Hematopoietic multipotent progenitor cell treated with erythropoietin and hydrocortisone succinate and interleukin-3 and kit ligand, for 8 days (in vitro differentiated cells): ENCODE results near the gene NPPA.
"Not testable (repeated sequence)": the region's sequence is repeated elsewhere in the genome, so short reads cannot be mapped to it uniquely, and the experiment has no call there.

ENCODE experiments used
- DNase-seq: peaks from one replicate; pipeline ENCODE4 v3.0.0-alpha.2; 2015

Gene NPPA

DNA sequence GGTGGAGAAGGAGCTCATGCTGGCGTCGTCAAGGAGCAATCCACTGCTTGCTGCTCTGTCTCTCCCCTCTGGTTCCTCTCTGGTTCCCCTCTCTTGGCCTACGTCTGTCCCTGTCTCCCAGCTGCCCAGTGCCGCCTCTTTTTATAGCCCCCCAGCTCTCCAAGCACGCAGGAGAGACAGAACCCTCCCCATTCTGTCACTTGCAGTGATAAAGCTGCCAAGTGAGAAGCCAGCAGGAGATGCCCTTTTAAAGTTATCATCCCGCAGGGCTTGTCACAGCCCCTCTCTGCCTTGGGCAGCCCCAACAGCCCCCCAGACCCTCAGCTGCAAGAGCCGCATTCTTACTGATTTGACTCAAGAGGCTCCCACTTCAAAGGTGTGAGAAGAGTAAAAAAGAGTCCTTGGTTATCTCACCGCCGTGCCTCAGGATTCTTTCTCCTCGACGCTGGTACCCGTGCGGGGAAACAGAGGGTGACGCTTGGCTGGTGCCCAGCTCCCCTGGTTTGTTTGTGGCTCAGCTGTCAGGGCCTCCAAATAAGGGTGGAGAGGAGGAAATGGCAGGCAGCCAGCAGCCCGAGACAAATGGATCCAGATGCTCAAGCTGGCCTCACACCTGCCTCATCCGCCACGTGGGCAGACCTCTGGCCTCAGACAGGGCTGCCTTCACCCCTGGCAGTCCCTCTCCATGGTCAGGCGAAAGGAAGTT is at the start of gene NPPA:
TSS of gene NPPA (minus strand) at position 117 of the 706 bp plus-strand sequence. CDS start at position 18, 99 bp downstream.
- DNase-seq: peak; percentile 33

- not testable (repeated sequence) for DNase-seq
Measured at GRCh38 chr1:11894501-11894900, 46.9 kb upstream of the NPPA start.

DNA sequence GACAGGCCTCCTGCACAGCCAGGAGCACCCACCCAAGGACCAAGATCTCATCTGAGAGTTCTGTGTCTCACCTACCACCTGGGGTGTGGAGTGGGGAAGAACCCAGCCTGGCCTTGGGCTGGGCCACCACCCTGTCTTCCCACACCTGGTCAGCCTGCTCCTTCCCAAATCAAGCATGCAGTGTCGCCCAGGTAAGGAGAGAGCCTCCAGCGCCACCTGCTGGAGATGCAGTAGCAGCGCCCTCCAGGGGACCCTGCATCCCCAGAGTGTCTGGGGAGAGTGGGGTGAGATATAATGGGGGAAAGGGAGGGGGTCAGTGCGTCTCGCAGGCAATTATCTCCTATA is 46.3 kb upstream of the NPPA start:
- peak; percentile 73 for DNase-seq

GRCh38 chr1:11891433-11892186 is 44.0 kb upstream of the NPPA start:
- no peak for DNase-seq

DNA sequence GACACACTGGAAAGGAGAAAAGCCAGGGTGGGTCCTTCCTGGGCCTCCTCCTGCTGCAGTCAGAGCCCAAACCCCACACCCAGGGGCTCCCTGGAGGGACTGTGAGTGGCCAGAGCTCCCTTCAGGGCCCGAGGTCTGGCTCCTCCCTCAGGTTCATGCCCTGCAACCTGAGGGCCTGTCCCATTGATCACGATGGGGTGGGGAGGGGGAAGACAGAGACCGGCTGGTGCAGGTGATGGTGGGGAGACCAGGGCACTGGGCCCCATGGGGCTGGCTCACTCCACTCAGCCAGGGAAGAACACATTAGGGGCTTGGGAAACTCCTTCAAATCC is 41.3 kb upstream of the NPPA start:
- DNase-seq: no peak

- no peak for DNase-seq
Measured at GRCh38 chr1:11888206-11888876, 40.8 kb upstream of the NPPA start.

- DNase-seq: no peak
Measured at GRCh38 chr1:11887666-11888007, 40.1 kb upstream of the NPPA start.

DNA sequence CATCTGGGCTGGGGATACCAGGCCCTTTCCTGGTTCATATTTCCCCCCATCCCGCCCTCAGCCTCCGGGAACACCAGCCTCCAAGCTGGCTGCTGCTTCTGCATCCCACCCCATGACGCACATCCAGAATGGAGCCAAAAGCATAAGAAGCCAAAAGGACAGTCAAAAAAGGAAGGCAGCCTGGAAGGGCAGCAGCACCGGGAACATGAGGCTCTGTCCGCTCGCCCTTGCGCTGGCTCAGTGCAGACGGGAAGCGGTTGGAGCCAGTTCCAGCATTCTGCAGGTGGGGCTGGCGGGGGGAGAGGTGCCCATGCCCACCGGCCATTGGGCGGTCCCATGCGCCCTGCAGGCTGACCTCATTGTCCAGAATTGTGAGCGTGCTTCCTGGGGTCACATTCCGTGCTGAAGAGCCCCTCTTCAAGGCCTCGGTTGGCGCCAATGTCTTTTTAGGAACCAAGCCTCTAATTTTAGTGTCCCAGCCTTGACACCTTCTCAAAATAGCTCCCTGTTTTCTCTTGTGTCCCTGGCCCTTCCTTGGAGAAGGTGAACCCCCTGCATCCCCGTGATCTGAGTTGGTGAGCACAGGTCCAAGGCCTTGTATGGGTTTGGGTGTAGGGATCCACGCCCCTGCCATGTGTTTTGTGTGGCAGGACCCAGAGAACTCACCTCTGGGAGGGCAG is 39.5 kb upstream of the NPPA start:
- DNase-seq: no peak

DNA sequence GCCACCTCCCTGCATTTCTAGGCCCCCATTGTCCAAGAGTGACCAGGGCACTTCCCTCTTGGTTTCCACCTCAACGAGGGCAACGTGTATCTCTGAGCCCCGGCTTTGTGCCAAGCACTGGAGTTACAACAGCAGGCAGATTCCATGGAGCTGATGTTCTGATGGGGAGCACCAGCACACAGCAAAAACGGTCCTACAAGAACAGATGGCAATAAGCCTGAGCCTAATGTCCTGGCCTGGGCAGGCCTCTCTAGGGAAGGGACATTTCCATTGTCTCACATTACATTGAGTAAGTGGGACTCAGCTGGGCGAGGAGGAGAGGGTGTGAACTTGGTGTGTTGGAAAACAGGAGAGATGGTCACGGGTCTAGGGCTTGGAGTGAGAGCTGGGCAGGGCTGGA is 38.3 kb upstream of the NPPA start:
- DNase-seq: no peak

DNA sequence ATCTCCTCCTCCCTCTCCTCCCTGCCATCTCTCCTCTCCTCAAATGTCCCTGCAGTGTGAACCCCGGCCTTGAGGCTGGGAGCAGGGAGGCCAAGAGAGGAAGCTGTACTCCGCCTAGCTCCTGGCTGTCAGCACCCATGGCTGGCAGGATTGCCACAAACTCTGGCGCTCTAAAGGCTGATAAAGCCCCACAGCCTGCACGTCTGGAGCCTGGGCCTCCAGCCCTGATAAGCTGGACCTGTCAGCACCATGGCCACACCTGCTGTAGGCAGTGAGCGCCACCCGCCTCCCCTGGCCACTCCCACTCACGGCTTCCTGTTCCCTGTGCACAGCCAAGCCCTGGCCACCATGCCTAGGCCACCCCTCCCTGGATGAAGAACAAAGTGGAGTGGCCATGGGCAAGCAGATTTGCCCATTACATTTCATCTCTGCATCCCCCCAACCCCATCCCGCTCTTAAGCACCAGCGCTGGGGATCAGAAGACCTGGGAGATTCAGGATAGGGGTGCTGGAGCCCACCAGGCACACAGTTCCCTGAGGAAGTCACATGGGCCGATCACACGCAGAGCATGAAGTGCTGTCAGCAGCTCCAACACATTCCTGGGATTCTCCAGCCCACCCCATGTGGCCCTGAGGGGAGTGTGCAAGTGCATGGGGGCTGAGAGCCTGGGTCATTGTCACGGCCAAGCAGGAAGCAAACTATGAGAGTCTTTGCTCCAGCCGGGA is 35.4 kb upstream of the NPPA start:
- DNase-seq: peak; percentile 98

- peak; percentile 44 for DNase-seq
Measured at GRCh38 chr1:11881749-11882441, 34.3 kb upstream of the NPPA start.

GRCh38 chr1:11880911-11881748 is 33.5 kb upstream of the NPPA start:
- no peak for DNase-seq

DNA sequence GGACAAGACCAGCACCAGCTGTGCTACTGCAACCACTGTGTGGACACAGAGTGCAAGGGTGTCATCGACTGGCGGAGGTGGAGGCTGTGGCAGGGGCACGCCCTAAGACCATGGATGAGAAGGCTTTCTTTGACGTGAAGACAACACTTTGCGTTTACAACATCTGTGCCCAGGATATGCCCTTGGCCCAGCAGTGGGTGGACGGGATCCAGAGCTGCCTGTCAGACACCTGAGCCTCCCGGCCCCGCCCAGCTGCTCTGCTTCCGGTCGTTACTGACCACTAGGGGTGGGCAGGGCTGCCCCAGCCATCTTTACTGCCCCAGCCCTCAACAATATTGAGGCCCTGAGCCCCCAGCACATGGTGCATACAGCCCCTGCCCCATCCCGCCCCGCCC is 32.6 kb upstream of the NPPA start:
- DNase-seq: no peak

DNA sequence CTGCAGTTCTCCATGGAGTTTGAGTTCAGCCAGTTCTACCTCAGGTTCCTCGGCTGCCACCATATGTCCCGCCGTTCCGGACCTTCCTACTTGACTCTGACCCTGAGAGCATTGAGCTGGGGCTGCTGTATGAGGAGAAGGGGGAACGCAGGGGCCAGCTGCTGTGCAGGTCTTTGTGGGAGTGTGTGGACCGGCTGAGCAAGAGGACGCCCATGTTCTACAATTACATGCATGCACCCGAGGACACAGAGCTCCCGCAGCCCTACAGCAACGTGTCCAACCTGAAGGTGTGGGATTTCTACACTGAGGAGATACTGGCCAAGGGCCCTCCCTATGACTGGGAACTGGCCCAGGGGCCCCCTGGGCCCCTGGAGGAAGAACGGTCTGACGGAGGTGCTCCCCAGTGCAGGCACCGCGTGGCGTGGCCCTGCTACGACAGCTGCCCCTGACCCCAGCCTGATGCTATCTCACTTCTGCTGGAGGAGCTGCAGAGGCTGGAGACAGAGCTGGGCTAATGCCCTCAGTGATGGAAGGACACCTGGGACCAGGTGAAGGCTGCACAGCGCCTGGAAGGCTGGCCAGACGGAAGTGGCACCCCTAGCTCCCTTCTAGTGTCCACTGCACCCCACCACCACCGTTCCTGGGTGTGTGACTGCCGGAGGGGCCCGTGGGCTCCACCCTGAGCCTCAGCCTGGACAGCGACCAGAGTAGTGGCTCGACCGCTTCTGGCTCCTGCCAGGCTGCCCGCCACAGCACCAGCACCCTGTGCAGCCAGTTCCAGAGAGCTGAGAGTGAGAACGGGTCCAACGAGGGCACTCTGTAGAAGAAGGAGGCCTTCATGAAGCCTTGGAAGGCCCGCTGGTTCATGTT is 32.0 kb upstream of the NPPA start:
- DNase-seq: no peak

- no peak for DNase-seq
Measured at GRCh38 chr1:11878891-11879190, 31.3 kb upstream of the NPPA start.

DNA sequence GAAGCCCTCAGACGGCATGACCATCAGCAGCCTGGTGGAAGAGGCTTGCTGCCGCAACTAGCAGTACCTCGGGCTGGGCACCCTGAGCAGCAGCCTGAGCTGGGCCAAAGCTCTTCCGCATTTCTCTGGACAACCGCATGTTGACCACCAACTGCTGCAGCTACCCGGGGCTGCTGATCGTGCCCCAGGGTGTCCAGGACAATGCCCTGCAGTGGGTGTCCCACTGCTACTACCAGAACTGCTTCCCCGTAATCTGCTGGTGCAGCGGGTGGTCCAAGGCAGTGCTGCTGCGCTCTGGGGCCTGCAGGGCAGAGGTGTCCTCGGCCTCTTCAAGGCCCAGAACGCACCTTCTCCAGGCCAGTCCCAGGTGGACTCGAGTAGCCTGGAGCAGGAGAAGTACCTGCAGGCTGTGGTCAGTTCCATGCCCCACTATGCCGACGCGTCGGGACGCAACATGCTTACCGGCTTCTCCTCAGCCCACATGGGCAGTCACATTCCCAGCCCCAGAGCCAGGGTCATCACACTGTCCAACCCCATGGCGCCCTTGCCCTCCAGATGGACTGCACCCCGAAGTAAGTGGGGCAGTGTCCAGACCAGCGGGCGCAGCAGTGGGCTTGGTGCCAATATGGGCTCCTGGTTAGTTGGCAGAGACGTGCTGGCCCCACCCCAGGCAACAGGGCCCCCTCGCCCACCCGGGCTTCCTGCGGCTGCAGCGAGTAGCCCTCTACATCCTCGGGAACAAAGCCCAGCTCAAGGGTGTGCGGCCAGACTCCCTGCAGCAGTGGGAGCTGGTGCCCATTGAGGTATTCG is 30.7 kb upstream of the NPPA start:
- DNase-seq: no peak

DNA sequence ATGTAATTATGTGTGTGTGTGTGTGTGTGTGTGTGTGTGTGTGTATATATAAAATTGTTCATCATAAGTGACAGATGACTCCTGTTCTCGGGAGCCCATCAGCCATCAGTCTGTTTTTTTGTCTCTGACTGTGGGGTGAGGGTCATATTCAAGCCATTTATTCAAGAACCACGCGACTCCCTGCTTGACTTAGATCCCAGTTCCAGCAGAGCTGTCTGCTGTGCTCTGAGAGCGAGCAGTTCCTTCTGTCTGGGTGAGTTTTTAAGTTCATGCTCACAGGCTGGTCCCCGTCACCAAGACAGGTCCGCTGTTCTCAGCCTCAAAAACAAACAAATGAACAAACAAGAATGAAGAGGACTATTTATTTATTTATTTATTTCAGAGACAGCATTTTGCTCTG is 29.5 kb upstream of the NPPA start:
- no peak for DNase-seq

- no peak for DNase-seq
Measured at GRCh38 chr1:11875094-11875493, 27.5 kb upstream of the NPPA start.

GRCh38 chr1:11874624-11875023 is 27.0 kb upstream of the NPPA start:
- no peak for DNase-seq

DNA sequence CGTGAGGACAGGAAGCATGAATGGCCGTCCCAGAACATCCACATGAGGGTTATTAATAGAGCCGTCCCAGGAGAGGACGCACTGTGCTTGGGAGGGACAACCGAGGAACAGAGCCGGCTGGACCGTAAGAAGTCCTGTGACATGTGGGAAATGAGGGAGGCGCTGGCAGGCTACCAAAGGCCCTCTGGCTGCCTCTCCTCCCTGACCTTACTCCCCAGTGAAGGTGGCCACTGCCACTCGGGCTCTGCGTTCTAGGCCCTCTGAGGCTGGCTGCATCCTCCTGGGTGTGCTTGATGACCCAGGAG is 26.6 kb upstream of the NPPA start:
- no peak for DNase-seq
